Naive thymus-derived CD4-positive, alpha-beta T cell (primary cell): ENCODE data around the gene ZNF662. TPM values are rescaled to one million over a fixed set of nuclear protein-coding genes. Genes with fewer than 3 reads are reported as not detected.

Source experiments
- ATAC-seq: fragments of 150-1000 bp; cut with Tn5 transposase; 2 replicates; pipeline ENCODE4 v1.10.0; 2021; ENCODE audit warnings: mild to moderate bottlenecking, moderate library complexity
- CTCF ChIA-PET: fragments of 350-600 bp; sonication (Branson Sonifier 250); formaldehyde crosslinking; loops from one replicate; lab custom pipeline; 2021; ENCODE audit warnings: antibody characterized with exemption; lab: Charles Lee
- POLR2A ChIA-PET: fragments of 350-600 bp; sonication (Branson Sonifier 250); formaldehyde crosslinking; loops from one replicate; lab custom pipeline; 2021; ENCODE audit warnings: antibody characterized with exemption, inconsistent platforms; lab: Charles Lee
- DNase-seq, 9 donors: peaks; one replicate each; pipeline versions ENCODE4 v3.0.0 to v3.0.0-alpha.2; 2020 to 2022; ENCODE audit warnings: mixed read lengths in 1 of 9
- H3K27ac ChIP-seq: one replicate; pipeline ENCODE4 v1.7.0; 2013; ENCODE audit warnings: mild to moderate bottlenecking, low read depth, low read length, moderate library complexity
- H3K27me3 ChIP-seq, 2 donors: one replicate each; pipeline ENCODE4 v1.7.0; 2013; ENCODE audit warnings: low read length in 2 of 2, mild to moderate bottlenecking in 2 of 2, moderate library complexity in 2 of 2; ENCODE audit not compliant: control insufficient read depth in 2 of 2, insufficient read depth in 2 of 2
- H3K36me3 ChIP-seq, 3 experiments: 1 replicate in 2 of 3; 2 replicates in 1 of 3; pipeline ENCODE4 v1.7.0; 2013; ENCODE audit warnings: low read length in 3 of 3, mild to moderate bottlenecking in 3 of 3, moderate library complexity in 1 of 3; ENCODE audit not compliant: insufficient read depth in 3 of 3, control insufficient read depth in 2 of 3
- H3K4me1 ChIP-seq, 2 donors: one replicate each; pipeline ENCODE4 v1.7.0; 2013; ENCODE audit warnings: low read length in 2 of 2, mild to moderate bottlenecking in 2 of 2, moderate library complexity in 1 of 2; ENCODE audit not compliant: control insufficient read depth in 2 of 2, insufficient read depth in 2 of 2
- H3K4me3 ChIP-seq: 2 replicates; pipeline ENCODE4 v1.7.0; 2013; ENCODE audit warnings: mild to moderate bottlenecking, low read length
- H3K9me3 ChIP-seq, 3 experiments: 1 replicate in 2 of 3; 2 replicates in 1 of 3; pipeline ENCODE4 v1.7.0; 2013; ENCODE audit warnings: low read length in 3 of 3; ENCODE audit not compliant: control insufficient read depth in 2 of 3
- H3K27ac Mint-ChIP-seq, 9 donors: one replicate each; pipeline ENCODE4 v1.8.0; 2020 to 2022; ENCODE audit warnings: mixed read lengths in 9 of 9, mild to moderate bottlenecking in 8 of 9, moderate library complexity in 5 of 9, inconsistent platforms in 2 of 9
- H3K27me3 Mint-ChIP-seq, 5 donors: one replicate each; pipeline ENCODE4 v1.8.0; 2021 to 2022; ENCODE audit warnings: mixed read lengths in 5 of 5, mild to moderate bottlenecking in 1 of 5
- H3K36me3 Mint-ChIP-seq, 5 donors: one replicate each; pipeline ENCODE4 v1.8.0; 2020 to 2022; ENCODE audit warnings: mixed read lengths in 5 of 5, mild to moderate bottlenecking in 3 of 5, inconsistent platforms in 1 of 5
- H3K4me1 Mint-ChIP-seq, 7 donors: one replicate each; pipeline ENCODE4 v1.8.0; 2020 to 2022; ENCODE audit warnings: mixed read lengths in 7 of 7, mild to moderate bottlenecking in 3 of 7, inconsistent platforms in 1 of 7
- H3K4me3 Mint-ChIP-seq, 10 donors: one replicate each; pipeline ENCODE4 v1.8.0; 2020 to 2022; ENCODE audit warnings: mild to moderate bottlenecking in 10 of 10, mixed read lengths in 10 of 10, moderate library complexity in 6 of 10, inconsistent platforms in 2 of 10
- H3K9me3 Mint-ChIP-seq, 11 donors: one replicate each; pipeline ENCODE4 v1.8.0; 2020 to 2022; ENCODE audit warnings: mixed read lengths in 11 of 11, mild to moderate bottlenecking in 4 of 11, inconsistent platforms in 1 of 11, moderate library complexity in 1 of 11
- intact Hi-C, 2 donors: fragments of 100-400 bp; cut with micrococcal nuclease; formaldehyde crosslinking; loops; one replicate each; pipeline ENCODE4 v1.15.1; 2023
- polyA plus RNA-seq, 2 donors: library from polyadenylated mRNA; unstranded; fragments of 300-500 nt; fragmentation: Illumina TruSeq; gene quantifications; one replicate each; pipeline ENCODE4 v1.2.3, GENCODE V29; 2021
- total RNA-seq, 6 experiments: library from RNA in 5 of 6; stranded (reverse) in 5 of 6; gene quantifications; 1 replicate in 5 of 6; 2 replicates in 1 of 6; pipeline ENCODE4 v1.2.3 and lab custom pipeline; 2021 to 2026

Gene ZNF662
- total and polyA plus RNA-seq, 7 experiments from 2014 or later, result 0.12 to 10.4 (median 4.7) TPM

- no peak for DNase-seq
- Mint-ChIP-seq H3K27me3 (peaks cover 0 to 10% (median 8%) of the 10 kb centered on the region in 5 donors), H3K4me1 (peaks cover 0 to 5% (median 0%) of the 10 kb centered on the region in 7 donors), H3K9me3 (peaks cover 0 to 6% (median 0%) of the 10 kb centered on the region in 11 donors), H3K27ac (no peak overlapping the region), H3K4me3 (no peak overlapping the region), H3K36me3 (peaks cover 0 to 1% (median 0%) of the 10 kb centered on the region in 5 donors)
- Histone ChIP-seq H3K27me3 (no peaks in the 10 kb centered on the region), H3K9me3 (no peaks in the 10 kb centered on the region), H3K4me1 (no peaks in the 10 kb centered on the region), H3K27ac (no peak overlapping the region), H3K36me3 (no peaks in the 10 kb centered on the region), H3K4me3 (no peak overlapping the region)
- ATAC-seq, result peak; percentile 16
- intact Hi-C loops, result no loop called here
- POLR2A ChIA-PET, result interaction anchor here (1.0 kb wide), 1 partner anchor 37 kb away, joined by 3 read pairs; no protein-coding TSS in a partner anchor
- CTCF ChIA-PET, result no interaction called here
Measured at GRCh38 chr3:42894698-42895579, 11.0 kb upstream of the ZNF662 start.

- CTCF ChIA-PET, result no interaction called here
- no peaks in the 10 kb centered on the region for H3K27me3 ChIP-seq
Measured at GRCh38 chr3:42895580-42895868, 10.4 kb upstream of the ZNF662 start.

GRCh38 chr3:42898896-42899675 lies 6.9 kb upstream of the ZNF662 start:
- Histone ChIP-seq H3K9me3 (peaks cover 0 to 9% (median 0%) of the 10 kb centered on the region in 3 experiments), H3K4me3 (no peak overlapping the region), H3K27me3 (no peaks in the 10 kb centered on the region), H3K27ac (no peak overlapping the region), H3K4me1 (no peaks in the 10 kb centered on the region), H3K36me3 (no peaks in the 10 kb centered on the region)
- POLR2A ChIA-PET, result no interaction called here
- Mint-ChIP-seq H3K4me1 (peaks cover 0 to 5% (median 0%) of the 10 kb centered on the region in 7 donors), H3K27me3 (peaks cover 0 to 20% (median 15%) of the 10 kb centered on the region in 5 donors), H3K36me3 (peaks cover 0 to 9% (median 4%) of the 10 kb centered on the region in 5 donors), H3K9me3 (peaks cover 1 to 19% (median 5%) of the 10 kb centered on the region in 11 donors), H3K4me3 (no peak overlapping the region), H3K27ac (no peak overlapping the region)
- no peak for ATAC-seq
- CTCF ChIA-PET, result interaction anchor here (0.6 kb wide), 1 partner anchor 1606 kb away, joined by 3 read pairs; no protein-coding TSS in a partner anchor
- intact Hi-C loops, result no loop called here
- no peak for DNase-seq

More at GRCh38 chr3:42895580-42895868, 10.4 kb upstream of the ZNF662 start:
- Mint-ChIP-seq H3K4me3 (no peak overlapping the region), H3K27me3 (peaks cover 0 to 8% (median 5%) of the 10 kb centered on the region in 5 donors), H3K36me3 (peaks cover 0 to 1% (median 0%) of the 10 kb centered on the region in 5 donors), H3K9me3 (peaks cover 0 to 6% (median 0%) of the 10 kb centered on the region in 11 donors), H3K27ac (no peak overlapping the region), H3K4me1 (peaks cover 0 to 5% (median 0%) of the 10 kb centered on the region in 7 donors)
- intact Hi-C loops, result no loop called here
- no peaks in the 10 kb centered on the region for H3K36me3 ChIP-seq
- no peak for DNase-seq
- POLR2A ChIA-PET, result no interaction called here
- no peak overlapping the region for H3K4me3 ChIP-seq
- no peaks in the 10 kb centered on the region for H3K9me3 ChIP-seq
- H3K4me1 ChIP-seq, result no peaks in the 10 kb centered on the region
- ATAC-seq, result peak; percentile 16
- H3K27ac ChIP-seq, result no peak overlapping the region

- intact Hi-C loops, result no loop called here
- peaks cover 3 to 28% (median 12%) of the 10 kb centered on the region in 11 donors for H3K9me3 Mint-ChIP-seq
- H3K27ac Mint-ChIP-seq, result no peak overlapping the region
- Histone ChIP-seq H3K27me3 (no peaks in the 10 kb centered on the region), H3K4me1 (no peaks in the 10 kb centered on the region), H3K4me3 (no peak overlapping the region), H3K9me3 (peaks cover 0 to 12% (median 0%) of the 10 kb centered on the region in 3 experiments), H3K36me3 (no peaks in the 10 kb centered on the region), H3K27ac (no peak overlapping the region)
- H3K4me1 Mint-ChIP-seq, result peaks cover 0 to 4% (median 2%) of the 10 kb centered on the region in 7 donors
- ATAC-seq, result no peak
- H3K4me3 Mint-ChIP-seq, result no peak overlapping the region
- ChIA-PET CTCF (no interaction called here), POLR2A (no interaction called here)
- peaks cover 0 to 14% (median 8%) of the 10 kb centered on the region in 5 donors for H3K36me3 Mint-ChIP-seq
- H3K27me3 Mint-ChIP-seq, result peaks cover 0 to 33% (median 25%) of the 10 kb centered on the region in 5 donors
- no peak for DNase-seq
Measured at GRCh38 chr3:42900226-42901072, 5.5 kb upstream of the ZNF662 start.

- Histone ChIP-seq H3K27me3 (no peaks in the 10 kb centered on the region), H3K27ac (no peak overlapping the region), H3K4me3 (no peak overlapping the region), H3K4me1 (no peaks in the 10 kb centered on the region), H3K9me3 (peaks cover 0 to 12% (median 0%) of the 10 kb centered on the region in 3 experiments), H3K36me3 (no peaks in the 10 kb centered on the region)
- Mint-ChIP-seq H3K27ac (no peak overlapping the region), H3K4me1 (peaks cover 3 to 10% (median 6%) of the 10 kb centered on the region in 7 donors), H3K27me3 (peaks cover 0 to 38% (median 29%) of the 10 kb centered on the region in 5 donors), H3K36me3 (peaks cover 0 to 18% (median 8%) of the 10 kb centered on the region in 5 donors), H3K9me3 (peaks cover 3 to 30% (median 12%) of the 10 kb centered on the region in 11 donors), H3K4me3 (no peak overlapping the region)
- ATAC-seq (no peak), DNase-seq (no peak)
- ChIA-PET CTCF (no interaction called here), POLR2A (no interaction called here)
- intact Hi-C loops, result no loop called here
Measured at GRCh38 chr3:42901073-42901415, 4.9 kb upstream of the ZNF662 start.

- ATAC-seq (no peak), DNase-seq (no peak)
- intact Hi-C loops, result no loop called here
- peaks cover 3 to 19% (median 16%) of the 10 kb centered on the region in 7 donors for H3K4me1 Mint-ChIP-seq
- Histone ChIP-seq H3K27ac (no peak overlapping the region), H3K4me3 (no peak overlapping the region), H3K27me3 (no peaks in the 10 kb centered on the region), H3K4me1 (peaks cover 0 to 7% of the 10 kb centered on the region in 2 donors), H3K36me3 (no peaks in the 10 kb centered on the region), H3K9me3 (peaks cover 0 to 12% (median 0%) of the 10 kb centered on the region in 3 experiments)
- CTCF ChIA-PET, result no interaction called here
- H3K27me3 Mint-ChIP-seq, result peaks cover 0 to 47% (median 38%) of the 10 kb centered on the region in 5 donors
- POLR2A ChIA-PET, result no interaction called here
- no peak overlapping the region for H3K4me3 Mint-ChIP-seq
- H3K9me3 Mint-ChIP-seq, result peaks cover 3 to 29% (median 12%) of the 10 kb centered on the region in 11 donors
- no peak overlapping the region for H3K27ac Mint-ChIP-seq
- peaks cover 0 to 18% (median 8%) of the 10 kb centered on the region in 5 donors for H3K36me3 Mint-ChIP-seq
Measured at GRCh38 chr3:42902257-42902656, 3.7 kb upstream of the ZNF662 start.
